ENCODE results near the gene XRCC6.

The XRCC6 gene

GRCh38 chr22:41654322-41654721, 33.2 kb downstream of the XRCC6 start:
- H4K5ac ChIP-seq (ENCODE audit: low read length): no peak overlapping the region
- no peak overlapping the region for H2AK5ac ChIP-seq (ENCODE audit: low read length)
- no peak overlapping the region for H3K4me2 ChIP-seq (ENCODE audit: low read length)
- DNase-seq: no peak
- H4K8ac ChIP-seq (ENCODE audit: low read depth, low read length): no peak overlapping the region
- H3K79me2 ChIP-seq (ENCODE audit: control insufficient read depth, insufficient read depth, low read length): no peaks in the 10 kb centered on the region
- H3K23ac ChIP-seq (ENCODE audit: low read length): no peak overlapping the region
- peaks cover 27% of the 10 kb centered on the region for H3K36me3 ChIP-seq (ENCODE audit: control insufficient read depth, insufficient read depth, low read length)
- H2BK15ac ChIP-seq (replicated peaks; ENCODE audit: low read depth): no peak overlapping the region
- H3K56ac ChIP-seq (ENCODE audit: low read length): no peak overlapping the region
- H3K79me1 ChIP-seq (ENCODE audit: low read length): peaks cover 2% of the 10 kb centered on the region
- H3K4ac ChIP-seq (ENCODE audit: low read depth, low read length): no peak overlapping the region
- H2BK120ac ChIP-seq (ENCODE audit: low read depth, low read length): no peak overlapping the region
- no peak overlapping the region for H3K18ac ChIP-seq (ENCODE audit: low read length)
- no CpG with 5 or more reads among the region's 3 CpGs for WGBS (ENCODE audit: extremely low coverage, insufficient coverage, low lambda C conversion rate)
- no peak overlapping the region for H3K4me3 ChIP-seq (ENCODE audit: low read length)
- H3K27me3 ChIP-seq (ENCODE audit: insufficient read depth, low read length, poor library complexity): no peaks in the 10 kb centered on the region
- no peak overlapping the region for H2BK5ac ChIP-seq (ENCODE audit: low read length)
- H3K9ac ChIP-seq (ENCODE audit: low read length): no peak overlapping the region
- no peaks in the 10 kb centered on the region for H3K4me1 ChIP-seq (ENCODE audit: control insufficient read depth, low read depth, low read length)
- no peak overlapping the region for H3K27ac ChIP-seq (ENCODE audit: low read depth, low read length)

GRCh38 chr22:41656556-41656955, 35.5 kb downstream of the XRCC6 start:
- H2BK120ac ChIP-seq (ENCODE audit: low read depth, low read length): no peak overlapping the region
- no peak overlapping the region for H2BK5ac ChIP-seq (ENCODE audit: low read length)
- DNase-seq: no peak
- H2BK15ac ChIP-seq (replicated peaks; ENCODE audit: low read depth): no peak overlapping the region
- H3K79me2 ChIP-seq (ENCODE audit: control insufficient read depth, insufficient read depth, low read length): no peaks in the 10 kb centered on the region
- no peak overlapping the region for H3K4me2 ChIP-seq (ENCODE audit: low read length)
- H4K5ac ChIP-seq (ENCODE audit: low read length): no peak overlapping the region
- H3K23ac ChIP-seq (ENCODE audit: low read length): no peak overlapping the region
- H3K9ac ChIP-seq (ENCODE audit: low read length): no peak overlapping the region
- H3K4ac ChIP-seq (ENCODE audit: low read depth, low read length): no peak overlapping the region
- H3K56ac ChIP-seq (ENCODE audit: low read length): no peak overlapping the region
- H3K79me1 ChIP-seq (ENCODE audit: low read length): peaks cover 3% of the 10 kb centered on the region
- no CpG with 5 or more reads among the region's 5 CpGs for WGBS (ENCODE audit: extremely low coverage, insufficient coverage, low lambda C conversion rate)
- no peak overlapping the region for H3K18ac ChIP-seq (ENCODE audit: low read length)
- peaks cover 26% of the 10 kb centered on the region for H3K36me3 ChIP-seq (ENCODE audit: control insufficient read depth, insufficient read depth, low read length)
- H2AK5ac ChIP-seq (ENCODE audit: low read length): no peak overlapping the region
- no peak overlapping the region for H3K4me3 ChIP-seq (ENCODE audit: low read length)
- no peaks in the 10 kb centered on the region for H3K27me3 ChIP-seq (ENCODE audit: insufficient read depth, low read length, poor library complexity)
- no peaks in the 10 kb centered on the region for H3K4me1 ChIP-seq (ENCODE audit: control insufficient read depth, low read depth, low read length)
- no peak overlapping the region for H3K27ac ChIP-seq (ENCODE audit: low read depth, low read length)
- H4K8ac ChIP-seq (ENCODE audit: low read depth, low read length): no peak overlapping the region

- Histone ChIP-seq H2BK5ac (ENCODE audit: low read length) (no peak overlapping the region), H3K56ac (ENCODE audit: low read length) (no peak overlapping the region), H3K36me3 (ENCODE audit: control insufficient read depth, insufficient read depth, low read length) (peaks cover 25% of the 10 kb centered on the region), H2BK15ac (replicated peaks; ENCODE audit: low read depth) (no peak overlapping the region), H3K9ac (ENCODE audit: low read length) (no peak overlapping the region), H2BK120ac (ENCODE audit: low read depth, low read length) (no peak overlapping the region), H3K27ac (ENCODE audit: low read depth, low read length) (no peak overlapping the region), H3K23ac (ENCODE audit: low read length) (no peak overlapping the region), H4K8ac (ENCODE audit: low read depth, low read length) (no peak overlapping the region), H3K4me3 (ENCODE audit: low read length) (no peak overlapping the region), H3K79me2 (ENCODE audit: control insufficient read depth, insufficient read depth, low read length) (no peaks in the 10 kb centered on the region), H3K18ac (ENCODE audit: low read length) (no peak overlapping the region), H4K5ac (ENCODE audit: low read length) (no peak overlapping the region), H3K4me1 (ENCODE audit: control insufficient read depth, low read depth, low read length) (no peaks in the 10 kb centered on the region), H3K4me2 (ENCODE audit: low read length) (no peak overlapping the region), H3K27me3 (ENCODE audit: insufficient read depth, low read length, poor library complexity) (no peaks in the 10 kb centered on the region), H3K4ac (ENCODE audit: low read depth, low read length) (no peak overlapping the region), H3K79me1 (ENCODE audit: low read length) (peaks cover 3% of the 10 kb centered on the region), H2AK5ac (ENCODE audit: low read length) (no peak overlapping the region)
- DNase-seq: no peak
- no CpG with 5 or more reads among the region's 6 CpGs for WGBS (ENCODE audit: extremely low coverage, insufficient coverage, low lambda C conversion rate)
Observed at GRCh38 chr22:41657709-41658108, 36.6 kb downstream of the XRCC6 start.

GRCh38 chr22:41658869-41659268, 37.8 kb downstream of the XRCC6 start:
- H3K4ac ChIP-seq (ENCODE audit: low read depth, low read length): no peak overlapping the region
- no peak overlapping the region for H3K9ac ChIP-seq (ENCODE audit: low read length)
- H3K36me3 ChIP-seq (ENCODE audit: control insufficient read depth, insufficient read depth, low read length): peaks cover 21% of the 10 kb centered on the region
- peaks cover 3% of the 10 kb centered on the region for H3K79me1 ChIP-seq (ENCODE audit: low read length)
- H4K8ac ChIP-seq (ENCODE audit: low read depth, low read length): no peak overlapping the region
- H3K27me3 ChIP-seq (ENCODE audit: insufficient read depth, low read length, poor library complexity): no peaks in the 10 kb centered on the region
- H2BK120ac ChIP-seq (ENCODE audit: low read depth, low read length): no peak overlapping the region
- no peak overlapping the region for H3K27ac ChIP-seq (ENCODE audit: low read depth, low read length)
- H3K23ac ChIP-seq (ENCODE audit: low read length): no peak overlapping the region
- H4K5ac ChIP-seq (ENCODE audit: low read length): no peak overlapping the region
- no peaks in the 10 kb centered on the region for H3K79me2 ChIP-seq (ENCODE audit: control insufficient read depth, insufficient read depth, low read length)
- whole genome bisulfite sequencing (ENCODE audit: extremely low coverage, insufficient coverage, low lambda C conversion rate): no CpG with 5 or more reads among the region's 17 CpGs
- H2BK5ac ChIP-seq (ENCODE audit: low read length): no peak overlapping the region
- H3K4me1 ChIP-seq (ENCODE audit: control insufficient read depth, low read depth, low read length): no peaks in the 10 kb centered on the region
- H3K4me3 ChIP-seq (ENCODE audit: low read length): no peak overlapping the region
- no peak for DNase-seq
- H3K56ac ChIP-seq (ENCODE audit: low read length): no peak overlapping the region
- no peak overlapping the region for H2AK5ac ChIP-seq (ENCODE audit: low read length)
- H3K18ac ChIP-seq (ENCODE audit: low read length): no peak overlapping the region
- H3K4me2 ChIP-seq (ENCODE audit: low read length): no peak overlapping the region
- no peak overlapping the region for H2BK15ac ChIP-seq (replicated peaks; ENCODE audit: low read depth)

GRCh38 chr22:41659941-41660340, 38.8 kb downstream of the XRCC6 start:
- Histone ChIP-seq H3K36me3 (ENCODE audit: control insufficient read depth, insufficient read depth, low read length) (peaks cover 18% of the 10 kb centered on the region), H2BK5ac (ENCODE audit: low read length) (no peak overlapping the region), H2AK5ac (ENCODE audit: low read length) (no peak overlapping the region), H3K9ac (ENCODE audit: low read length) (no peak overlapping the region), H3K4me2 (ENCODE audit: low read length) (no peak overlapping the region), H4K8ac (ENCODE audit: low read depth, low read length) (no peak overlapping the region), H3K18ac (ENCODE audit: low read length) (no peak overlapping the region), H3K79me1 (ENCODE audit: low read length) (peaks cover 2% of the 10 kb centered on the region), H3K79me2 (ENCODE audit: control insufficient read depth, insufficient read depth, low read length) (no peaks in the 10 kb centered on the region), H3K27ac (ENCODE audit: low read depth, low read length) (no peak overlapping the region), H3K23ac (ENCODE audit: low read length) (no peak overlapping the region), H2BK120ac (ENCODE audit: low read depth, low read length) (no peak overlapping the region), H3K4ac (ENCODE audit: low read depth, low read length) (no peak overlapping the region), H4K5ac (ENCODE audit: low read length) (no peak overlapping the region), H3K27me3 (ENCODE audit: insufficient read depth, low read length, poor library complexity) (no peaks in the 10 kb centered on the region), H3K4me3 (ENCODE audit: low read length) (no peak overlapping the region), H2BK15ac (replicated peaks; ENCODE audit: low read depth) (no peak overlapping the region), H3K4me1 (ENCODE audit: control insufficient read depth, low read depth, low read length) (no peaks in the 10 kb centered on the region), H3K56ac (ENCODE audit: low read length) (no peak overlapping the region)
- no peak for DNase-seq
- no CpG with 5 or more reads among the region's 1 CpG for WGBS (ENCODE audit: extremely low coverage, insufficient coverage, low lambda C conversion rate)

- no peak overlapping the region for H2BK5ac ChIP-seq (ENCODE audit: low read length)
- no peak overlapping the region for H2BK15ac ChIP-seq (replicated peaks; ENCODE audit: low read depth)
- H3K79me1 ChIP-seq (ENCODE audit: low read length): peaks cover 2% of the 10 kb centered on the region
- H3K4me2 ChIP-seq (ENCODE audit: low read length): no peak overlapping the region
- WGBS (ENCODE audit: extremely low coverage, insufficient coverage, low lambda C conversion rate): no CpG with 5 or more reads among the region's 3 CpGs
- H4K8ac ChIP-seq (ENCODE audit: low read depth, low read length): no peak overlapping the region
- H3K23ac ChIP-seq (ENCODE audit: low read length): no peak overlapping the region
- H3K27me3 ChIP-seq (ENCODE audit: insufficient read depth, low read length, poor library complexity): no peaks in the 10 kb centered on the region
- no peak overlapping the region for H2BK120ac ChIP-seq (ENCODE audit: low read depth, low read length)
- H3K4me1 ChIP-seq (ENCODE audit: control insufficient read depth, low read depth, low read length): no peaks in the 10 kb centered on the region
- H3K9ac ChIP-seq (ENCODE audit: low read length): no peak overlapping the region
- peaks cover 18% of the 10 kb centered on the region for H3K36me3 ChIP-seq (ENCODE audit: control insufficient read depth, insufficient read depth, low read length)
- no peak overlapping the region for H3K4ac ChIP-seq (ENCODE audit: low read depth, low read length)
- H2AK5ac ChIP-seq (ENCODE audit: low read length): no peak overlapping the region
- H3K18ac ChIP-seq (ENCODE audit: low read length): no peak overlapping the region
- no peak overlapping the region for H3K4me3 ChIP-seq (ENCODE audit: low read length)
- H3K79me2 ChIP-seq (ENCODE audit: control insufficient read depth, insufficient read depth, low read length): no peaks in the 10 kb centered on the region
- no peak overlapping the region for H3K56ac ChIP-seq (ENCODE audit: low read length)
- no peak overlapping the region for H3K27ac ChIP-seq (ENCODE audit: low read depth, low read length)
- no peak for DNase-seq
- no peak overlapping the region for H4K5ac ChIP-seq (ENCODE audit: low read length)
Observed at GRCh38 chr22:41660416-41660815, 39.3 kb downstream of the XRCC6 start.

All from mesendoderm (in vitro differentiated cells).